Measurements from ENCODE around the gene PDE8A. TPM values are rescaled to one million over a fixed set of nuclear protein-coding genes. Genes with fewer than 3 reads are reported as not detected.

Gene PDE8A
- polyA plus RNA-seq, 3 donors from 2014 or later = 0.87 to 3.4 (median 2.4) TPM

DNA sequence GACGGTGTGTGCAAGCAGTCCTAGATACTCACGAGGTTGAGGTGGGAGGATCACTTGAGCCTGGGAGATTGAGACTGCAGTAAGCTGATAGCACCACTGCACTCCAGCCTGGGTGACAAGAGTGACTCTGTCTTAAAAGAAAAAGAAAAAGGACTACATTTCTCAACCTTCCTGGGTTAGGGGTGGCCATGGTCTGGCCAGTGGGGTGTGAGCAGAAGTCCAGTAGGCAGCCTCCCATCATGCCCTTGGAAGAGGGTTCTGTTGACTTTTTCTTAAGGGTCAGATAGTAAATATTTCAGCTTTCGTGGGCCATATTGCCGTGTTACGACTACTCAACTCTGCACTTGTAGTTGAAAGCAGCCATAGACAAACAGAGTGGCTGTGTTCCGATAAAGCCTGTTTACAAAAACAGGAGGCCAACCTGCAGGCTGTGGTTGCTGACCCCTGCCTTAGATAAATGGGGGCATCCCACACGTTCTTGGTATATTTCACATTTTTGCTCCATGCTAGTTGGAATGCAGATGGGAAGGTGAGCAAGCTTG lies 31.0 kb upstream of the PDE8A start:
- Mint-ChIP-seq H3K27ac (no peak overlapping the region), H3K4me1 (no peaks in the 10 kb centered on the region), H3K4me3 (no peak overlapping the region), H3K27me3 (ENCODE audit: low read depth in 3 of 3) (peaks cover 0 to 4% (median 2%) of the 10 kb centered on the region in 3 donors), H3K9me3 (no peaks in the 10 kb centered on the region), H3K36me3 (no peaks in the 10 kb centered on the region)
- no peak for DNase-seq

DNA sequence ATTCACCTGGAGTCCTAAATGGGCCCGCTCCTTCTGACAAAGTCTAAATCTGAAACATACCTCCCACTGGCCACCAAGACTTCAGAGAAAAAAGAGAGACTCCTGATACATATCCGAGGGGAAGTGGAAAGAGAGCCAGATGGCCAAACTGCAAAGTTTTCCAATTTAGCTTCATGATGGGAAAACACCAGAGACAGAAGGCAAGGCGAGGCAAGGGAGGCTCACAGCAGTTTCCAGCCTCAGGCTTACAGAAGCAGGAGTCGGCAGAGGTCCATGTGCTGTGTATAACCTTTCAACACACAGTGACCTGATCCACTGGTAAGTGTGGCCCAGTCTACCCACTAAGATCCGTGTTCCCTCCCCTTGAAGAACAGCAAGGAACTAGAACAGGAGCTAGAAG lies 29.9 kb upstream of the PDE8A start:
- H3K36me3 Mint-ChIP-seq = no peaks in the 10 kb centered on the region
- no peaks in the 10 kb centered on the region for H3K4me1 Mint-ChIP-seq
- no peak overlapping the region for H3K27ac Mint-ChIP-seq
- no peak for DNase-seq
- H3K9me3 Mint-ChIP-seq = no peaks in the 10 kb centered on the region
- no peak overlapping the region for H3K4me3 Mint-ChIP-seq
- peaks cover 0 to 9% (median 5%) of the 10 kb centered on the region in 3 donors for H3K27me3 Mint-ChIP-seq (ENCODE audit: low read depth in 3 of 3)

DNA sequence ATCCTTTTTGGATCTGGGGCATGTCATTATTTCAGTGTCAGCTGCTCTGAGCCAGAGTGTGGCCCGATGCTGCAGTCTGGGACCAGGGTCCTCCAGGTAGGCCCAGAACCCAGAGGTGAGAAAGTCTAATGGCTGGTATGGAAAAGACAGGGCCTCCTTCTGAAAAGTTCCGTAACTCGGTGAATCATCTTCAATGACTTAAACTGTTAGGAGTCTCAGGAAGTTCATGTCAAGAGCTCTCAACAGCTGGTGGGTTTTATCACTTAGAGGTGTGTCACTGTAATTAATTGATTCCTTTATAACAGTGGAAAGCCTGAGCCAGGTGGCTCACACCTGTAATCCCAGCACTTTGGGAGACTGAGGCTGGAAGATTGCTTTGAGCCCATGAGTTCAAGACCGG lies 28.5 kb upstream of the PDE8A start:
- no peak for DNase-seq
- Mint-ChIP-seq H3K27me3 (ENCODE audit: low read depth in 3 of 3) (peaks cover 0 to 7% (median 5%) of the 10 kb centered on the region in 3 donors), H3K27ac (no peak overlapping the region), H3K9me3 (no peaks in the 10 kb centered on the region), H3K4me1 (no peaks in the 10 kb centered on the region), H3K36me3 (no peaks in the 10 kb centered on the region), H3K4me3 (no peak overlapping the region)

DNA sequence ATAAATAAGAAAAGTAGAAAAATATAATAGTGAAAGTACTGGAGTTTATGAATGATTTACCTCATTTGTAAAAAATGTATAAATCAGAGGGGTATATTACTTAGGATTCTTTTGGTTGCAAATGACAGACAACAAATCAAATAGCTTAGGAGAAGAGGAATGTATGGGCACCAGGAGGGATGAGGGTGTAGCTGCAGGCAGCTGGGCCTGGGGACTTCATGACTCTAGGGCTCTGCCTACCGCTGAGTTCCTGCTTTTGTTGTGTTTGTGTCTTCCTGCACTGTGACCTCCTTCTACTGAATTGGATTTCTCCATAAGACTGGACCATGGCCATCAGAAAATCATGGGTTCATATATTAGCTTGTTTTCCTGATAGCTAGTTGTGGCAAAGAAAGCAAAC lies 27.9 kb upstream of the PDE8A start:
- Mint-ChIP-seq H3K27ac (peak overlapping the region in 1 of 6 donors; percentile 62), H3K4me3 (no peak overlapping the region), H3K4me1 (no peaks in the 10 kb centered on the region), H3K27me3 (ENCODE audit: low read depth in 3 of 3) (peaks cover 0 to 7% (median 3%) of the 10 kb centered on the region in 3 donors), H3K36me3 (no peaks in the 10 kb centered on the region), H3K9me3 (no peaks in the 10 kb centered on the region)
- DNase-seq = no peak

DNA sequence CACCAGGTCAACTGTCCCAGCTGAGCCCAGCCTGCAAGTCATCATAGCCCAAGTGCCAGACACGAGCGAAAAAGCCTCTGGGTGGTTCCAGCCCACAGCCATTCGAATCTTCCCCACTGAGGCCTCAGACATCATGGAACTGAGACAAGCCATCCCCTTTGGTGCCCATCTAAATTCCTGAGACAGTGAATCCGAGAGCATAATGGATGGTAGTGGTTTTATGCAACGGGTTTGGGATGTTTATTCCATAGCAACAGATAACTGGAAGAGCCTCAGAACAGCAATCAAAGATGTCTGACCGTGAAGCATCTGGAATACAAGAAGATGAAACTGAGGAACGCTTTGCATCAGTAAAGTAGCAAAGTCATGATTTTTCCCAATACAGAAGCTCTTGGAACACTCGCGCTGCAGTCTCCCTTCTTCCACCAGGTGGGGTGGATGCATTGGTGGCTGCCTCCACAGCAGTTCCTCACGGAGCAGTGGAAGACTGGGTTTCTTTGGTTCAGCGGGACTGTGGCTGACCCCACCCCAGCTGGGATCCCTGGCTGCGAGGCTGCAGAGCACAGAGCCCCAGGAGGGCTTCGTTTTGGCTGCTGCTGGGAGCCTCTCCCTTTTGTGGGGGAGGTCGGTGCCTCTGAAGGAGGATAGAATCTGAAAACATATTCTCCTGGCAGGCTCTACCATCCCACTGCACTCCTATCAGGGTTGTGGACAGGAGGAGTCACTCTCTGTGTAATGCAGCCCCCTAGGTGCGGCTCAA lies 26.4 kb upstream of the PDE8A start:
- no peak overlapping the region for H3K4me3 Mint-ChIP-seq
- peaks cover 0 to 8% (median 3%) of the 10 kb centered on the region in 3 donors for H3K27me3 Mint-ChIP-seq (ENCODE audit: low read depth in 3 of 3)
- H3K4me1 Mint-ChIP-seq = no peaks in the 10 kb centered on the region
- H3K27ac Mint-ChIP-seq = no peak overlapping the region
- H3K9me3 Mint-ChIP-seq = no peaks in the 10 kb centered on the region
- DNase-seq = peak in 2 of 3 donors; percentile 15 to 17
- H3K36me3 Mint-ChIP-seq = no peaks in the 10 kb centered on the region

DNA sequence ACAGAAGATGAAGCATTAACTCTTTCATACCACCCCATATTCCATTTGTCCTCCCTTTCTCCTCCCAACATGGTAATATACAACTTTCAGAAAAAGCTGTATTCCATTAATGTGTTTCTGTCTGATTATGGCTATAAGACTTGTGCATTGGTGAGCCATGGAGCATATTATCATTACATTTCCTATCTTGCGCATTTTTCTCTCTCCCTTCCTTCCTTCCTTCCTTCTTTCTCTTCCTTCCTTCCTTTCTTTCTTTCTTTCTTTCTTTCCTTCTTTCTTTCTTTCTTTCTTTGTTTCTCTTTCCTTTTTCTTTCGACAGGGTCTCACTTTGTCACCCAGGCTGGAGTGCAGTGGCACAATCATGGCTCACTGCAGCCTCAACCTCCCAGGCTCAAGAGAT lies 25.5 kb upstream of the PDE8A start:
- no peaks in the 10 kb centered on the region for H3K4me1 Mint-ChIP-seq
- H3K27me3 Mint-ChIP-seq (ENCODE audit: low read depth in 3 of 3) = peaks cover 0 to 8% (median 3%) of the 10 kb centered on the region in 3 donors
- H3K27ac Mint-ChIP-seq = no peak overlapping the region
- H3K4me3 Mint-ChIP-seq = no peak overlapping the region
- H3K36me3 Mint-ChIP-seq = peaks cover 0 to 3% (median 0%) of the 10 kb centered on the region in 3 donors
- no peaks in the 10 kb centered on the region for H3K9me3 Mint-ChIP-seq
- DNase-seq = no peak

DNA sequence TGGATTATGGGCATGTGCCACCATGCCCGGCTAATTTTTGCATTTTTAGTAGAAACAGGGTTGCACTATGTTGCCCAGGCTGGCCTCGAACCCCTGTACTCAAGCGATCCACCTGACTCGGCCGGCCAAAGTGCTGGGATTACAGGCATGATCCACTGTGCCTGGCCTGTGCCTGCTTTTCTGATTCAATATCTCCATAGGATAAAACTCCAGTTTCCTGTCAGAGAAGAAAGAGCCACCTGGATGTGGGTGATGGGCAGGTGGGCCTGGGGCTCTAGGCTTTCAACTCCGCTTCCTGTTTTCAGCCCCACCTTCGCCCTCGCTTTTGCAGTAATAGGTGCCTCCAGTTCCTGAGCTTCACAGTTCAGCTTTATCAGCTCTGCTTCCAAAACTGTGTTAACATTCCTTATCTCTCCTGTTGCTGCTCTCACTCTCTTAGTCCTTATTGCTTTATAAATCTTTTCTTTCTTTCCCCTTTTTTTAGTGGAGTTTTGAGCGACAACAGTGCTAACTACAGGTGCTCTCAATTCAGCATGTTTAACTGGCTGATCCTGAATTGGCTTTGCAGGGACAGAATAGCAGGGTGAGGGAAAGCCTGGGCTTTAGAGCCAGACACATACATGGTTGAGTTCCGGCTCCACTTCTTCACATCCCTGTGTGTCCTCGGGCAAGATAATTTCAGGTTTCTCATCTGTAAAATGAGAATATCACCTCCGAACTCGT lies 21.1 kb upstream of the PDE8A start:
- peaks cover 0 to 3% (median 0%) of the 10 kb centered on the region in 3 donors for H3K36me3 Mint-ChIP-seq
- no peak overlapping the region for H3K4me3 Mint-ChIP-seq
- no peaks in the 10 kb centered on the region for H3K9me3 Mint-ChIP-seq
- DNase-seq = no peak
- no peak overlapping the region for H3K27ac Mint-ChIP-seq
- H3K27me3 Mint-ChIP-seq (ENCODE audit: low read depth in 3 of 3) = peaks cover 0 to 8% (median 3%) of the 10 kb centered on the region in 3 donors
- H3K4me1 Mint-ChIP-seq = no peaks in the 10 kb centered on the region

DNA sequence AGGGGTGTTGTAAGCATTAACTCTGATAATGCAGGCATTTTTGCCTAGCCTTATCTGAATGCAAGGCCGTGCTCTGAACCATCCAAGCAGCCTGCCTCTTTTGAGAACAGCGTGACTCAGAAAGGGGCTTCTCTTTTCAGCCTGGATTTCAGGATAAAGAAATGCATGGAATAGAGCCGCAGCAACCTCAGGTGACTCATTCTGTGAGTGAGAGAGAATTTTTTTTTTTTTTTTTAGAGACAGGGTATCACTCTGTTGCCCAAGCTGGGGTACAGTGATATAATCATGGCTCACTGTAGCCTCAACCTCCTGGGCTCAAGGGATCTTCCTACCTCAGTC lies 20.6 kb upstream of the PDE8A start:
- H3K9me3 Mint-ChIP-seq = no peaks in the 10 kb centered on the region
- peaks cover 0 to 6% (median under 1%) of the 10 kb centered on the region in 3 donors for H3K27me3 Mint-ChIP-seq (ENCODE audit: low read depth in 3 of 3)
- H3K27ac Mint-ChIP-seq = no peak overlapping the region
- H3K36me3 Mint-ChIP-seq = peaks cover 0 to 3% (median 0%) of the 10 kb centered on the region in 3 donors
- no peak for DNase-seq
- no peak overlapping the region for H3K4me3 Mint-ChIP-seq
- H3K4me1 Mint-ChIP-seq = no peaks in the 10 kb centered on the region

DNA sequence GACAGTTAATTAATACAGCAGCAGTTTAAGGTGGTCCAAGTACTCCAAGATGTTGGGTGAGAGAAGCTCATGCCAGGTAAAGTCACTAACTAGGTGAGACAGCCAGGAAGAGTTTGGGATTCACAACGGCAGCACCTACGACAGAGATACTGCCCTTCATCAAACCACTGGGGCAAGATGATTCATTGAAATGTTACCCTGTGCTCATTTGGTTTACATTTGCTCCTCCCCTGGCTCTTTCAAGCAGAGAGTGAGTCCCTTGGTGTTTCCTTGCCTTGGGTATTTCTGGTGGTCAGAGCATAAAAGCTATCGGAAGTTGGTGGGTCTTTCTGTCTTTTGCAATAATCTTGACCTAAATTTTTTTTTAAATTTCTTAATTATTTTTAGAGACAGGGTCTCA lies 19.9 kb upstream of the PDE8A start:
- peaks cover 0 to 1% (median 0%) of the 10 kb centered on the region in 6 donors for H3K9me3 Mint-ChIP-seq
- H3K27me3 Mint-ChIP-seq (ENCODE audit: low read depth in 3 of 3) = peaks cover 0 to 4% (median 0%) of the 10 kb centered on the region in 3 donors
- H3K27ac Mint-ChIP-seq = no peak overlapping the region
- peaks cover 0 to 3% (median 0%) of the 10 kb centered on the region in 3 donors for H3K36me3 Mint-ChIP-seq
- no peaks in the 10 kb centered on the region for H3K4me1 Mint-ChIP-seq
- H3K4me3 Mint-ChIP-seq = no peak overlapping the region
- DNase-seq = no peak

DNA sequence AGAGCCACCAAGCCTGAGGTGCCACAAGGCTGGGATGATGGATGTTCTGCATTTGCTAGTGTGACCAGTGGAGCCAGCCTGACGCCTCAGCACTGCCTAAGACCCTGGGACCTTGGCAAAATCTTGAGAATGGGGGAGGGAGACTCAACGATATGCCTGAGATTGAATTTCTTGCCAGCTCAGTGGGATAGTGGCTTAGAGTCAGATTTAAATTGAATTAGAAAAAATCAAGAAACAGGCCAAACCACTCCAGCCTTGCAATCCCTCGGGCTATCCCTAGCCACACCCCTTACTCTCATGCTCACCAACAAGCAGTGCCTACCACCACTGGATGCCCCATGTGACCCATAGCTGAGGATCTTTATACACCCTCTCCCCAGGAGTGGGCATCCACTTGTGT lies 18.7 kb upstream of the PDE8A start:
- Mint-ChIP-seq H3K9me3 (peaks cover 0 to 1% (median 0%) of the 10 kb centered on the region in 6 donors), H3K27me3 (ENCODE audit: low read depth in 3 of 3) (peaks cover 0 to 4% (median 2%) of the 10 kb centered on the region in 3 donors), H3K36me3 (peaks cover 0 to 3% (median 0%) of the 10 kb centered on the region in 3 donors), H3K4me3 (no peak overlapping the region), H3K27ac (no peak overlapping the region), H3K4me1 (no peaks in the 10 kb centered on the region)
- DNase-seq = no peak

DNA sequence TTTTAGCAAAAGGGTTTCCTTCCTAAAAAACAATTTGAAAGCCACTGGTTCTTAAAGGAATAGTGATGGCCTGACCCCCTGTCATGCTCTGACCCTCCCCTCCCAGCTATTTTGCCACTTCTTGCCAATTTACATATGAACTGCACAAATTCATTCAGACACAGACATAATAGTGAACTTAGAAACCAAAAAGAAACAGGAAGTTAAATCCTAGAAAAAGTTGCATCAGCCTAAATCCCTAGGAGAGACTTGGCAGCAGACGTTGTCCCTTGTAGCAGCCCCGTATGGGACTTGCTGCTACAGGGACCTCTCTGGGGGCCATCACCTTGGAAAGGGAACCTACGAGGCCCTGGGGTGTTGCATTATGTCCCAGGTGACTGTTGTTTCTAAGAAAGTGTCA lies 14.3 kb upstream of the PDE8A start:
- Mint-ChIP-seq H3K4me1 (no peaks in the 10 kb centered on the region), H3K27me3 (ENCODE audit: low read depth in 3 of 3) (peaks cover 2 to 4% (median 2%) of the 10 kb centered on the region in 3 donors), H3K9me3 (peaks cover 0 to 1% (median 0%) of the 10 kb centered on the region in 6 donors), H3K36me3 (no peaks in the 10 kb centered on the region), H3K27ac (no peak overlapping the region), H3K4me3 (no peak overlapping the region)
- DNase-seq = no peak

DNA sequence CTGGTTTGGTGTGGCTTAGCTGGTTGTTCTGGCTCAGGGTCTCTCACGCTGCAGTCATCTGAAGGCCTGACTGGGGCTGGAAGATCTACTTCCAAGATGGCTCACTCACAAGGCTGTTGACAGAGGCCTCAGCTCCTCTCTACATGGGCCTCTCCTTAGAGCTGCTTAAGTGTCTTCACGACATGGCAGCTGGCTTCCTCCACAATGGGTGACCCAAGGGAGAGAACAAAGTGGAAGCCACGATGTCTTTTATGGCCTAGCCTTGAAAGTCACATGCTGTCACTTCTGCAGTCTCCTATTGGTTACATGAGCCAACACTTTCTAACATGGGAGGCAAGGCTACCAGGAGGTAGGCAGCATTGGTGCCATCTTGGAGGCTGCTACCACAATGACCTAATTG lies 13.4 kb upstream of the PDE8A start:
- H3K36me3 Mint-ChIP-seq = no peaks in the 10 kb centered on the region
- no peaks in the 10 kb centered on the region for H3K4me1 Mint-ChIP-seq
- no peak overlapping the region for H3K27ac Mint-ChIP-seq
- no peak overlapping the region for H3K4me3 Mint-ChIP-seq
- H3K9me3 Mint-ChIP-seq = peaks cover 0 to 1% (median 0%) of the 10 kb centered on the region in 6 donors
- H3K27me3 Mint-ChIP-seq (ENCODE audit: low read depth in 3 of 3) = peaks cover 2 to 5% (median 4%) of the 10 kb centered on the region in 3 donors
- no peak for DNase-seq

DNA sequence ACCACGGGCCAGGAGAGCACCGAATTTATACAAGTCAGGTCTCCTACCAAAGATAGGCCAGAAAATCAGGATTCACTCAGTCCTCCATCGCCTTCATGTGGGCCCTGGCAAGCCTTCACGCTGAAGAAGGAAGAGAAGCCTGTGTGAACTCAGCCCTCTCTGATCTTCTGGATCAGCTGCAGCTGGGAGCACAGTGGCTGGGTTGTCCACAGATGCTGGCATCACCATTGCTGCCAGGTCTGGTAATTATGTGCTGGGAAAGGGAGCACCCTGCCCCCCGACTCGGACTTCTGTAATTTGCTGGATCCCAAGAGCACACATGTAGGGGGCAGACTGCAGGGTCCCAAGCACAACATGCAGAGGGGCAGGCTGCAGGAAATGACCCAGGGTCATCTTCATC lies 12.4 kb upstream of the PDE8A start:
- Mint-ChIP-seq H3K4me1 (no peaks in the 10 kb centered on the region), H3K27me3 (ENCODE audit: low read depth in 3 of 3) (peaks cover 2 to 5% (median 4%) of the 10 kb centered on the region in 3 donors), H3K9me3 (peaks cover 0 to 1% (median 0%) of the 10 kb centered on the region in 6 donors), H3K36me3 (no peaks in the 10 kb centered on the region), H3K27ac (no peak overlapping the region), H3K4me3 (no peak overlapping the region)
- no peak for DNase-seq

DNA sequence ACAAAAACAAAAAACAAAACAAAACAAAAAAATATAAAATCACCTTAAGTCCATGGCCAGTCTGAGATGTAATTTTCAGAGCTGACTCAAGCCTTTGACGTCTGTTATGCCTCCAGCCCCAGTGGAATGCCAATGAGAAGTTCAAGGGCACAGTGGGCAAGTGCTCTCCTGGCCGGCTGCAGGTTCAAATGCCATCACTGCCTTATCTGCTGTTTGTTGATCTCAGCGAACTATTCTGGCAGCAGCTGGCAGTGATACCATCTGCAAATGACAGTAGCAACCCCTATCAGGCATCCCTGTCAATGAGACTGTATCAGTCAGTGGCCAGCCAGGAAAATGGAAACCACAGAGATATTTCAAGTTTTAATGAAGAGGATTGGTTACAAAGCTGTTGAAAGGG lies 10.8 kb upstream of the PDE8A start:
- Mint-ChIP-seq H3K4me3 (no peak overlapping the region), H3K36me3 (no peaks in the 10 kb centered on the region), H3K27ac (no peak overlapping the region), H3K9me3 (peaks cover 0 to 1% (median 0%) of the 10 kb centered on the region in 6 donors), H3K4me1 (no peaks in the 10 kb centered on the region), H3K27me3 (ENCODE audit: low read depth in 3 of 3) (peaks cover 0 to 5% (median 4%) of the 10 kb centered on the region in 3 donors)
- DNase-seq = no peak

All from immature natural killer cell (primary cell).